Measurements from ENCODE around the gene TRIM4. TPM values are rescaled to one million over a fixed set of nuclear protein-coding genes. Genes with fewer than 3 reads are reported as not detected.

TRIM4 gene
- total RNA-seq, 1 donor from 2014 or later: 35.8 TPM

GRCh38 chr7:99910976-99911375 is 8.4 kb downstream of the TRIM4 start:
- Mint-ChIP-seq H3K4me3 (no peak overlapping the region), H3K36me3 (ENCODE audit: low read depth) (peaks cover 64% of the 10 kb centered on the region), H3K4me1 (peaks cover 28% of the 10 kb centered on the region), H3K27ac (no peak overlapping the region), H3K27me3 (no peaks in the 10 kb centered on the region), H3K9me3 (no peaks in the 10 kb centered on the region)
- intact Hi-C loops (cut with micrococcal nuclease): loop anchor here (10.0 kb wide), 4 partner anchors 356 to 544 kb away; partner anchors contain the start of genes FAM200A, MEPCE, ZCWPW1 and ZNF655
- ATAC-seq (ENCODE audit: low read depth) (no peak), DNase-seq (no peak)
- POLR2A ChIA-PET: no interaction called here
- no peak for TF ChIP-seq CTCF (IDR thresholded peaks at IDR 0.05)
- CTCF ChIA-PET: interaction anchor here (1.1 to 1.4 kb wide), 2 partner anchors 81 to 85 kb away, joined by 3 to 5 read pairs; no protein-coding TSS in a partner anchor

GRCh38 chr7:99901581-99901980 is 17.7 kb downstream of the TRIM4 start:
- H3K27me3 Mint-ChIP-seq: no peaks in the 10 kb centered on the region
- no peak for DNase-seq
- ATAC-seq (ENCODE audit: low read depth): no peak
- no peaks in the 10 kb centered on the region for H3K9me3 Mint-ChIP-seq
- H3K4me3 Mint-ChIP-seq: no peak overlapping the region
- intact Hi-C loops (cut with micrococcal nuclease): no loop called here
- ChIA-PET CTCF (no interaction called here), POLR2A (no interaction called here)
- H3K4me1 Mint-ChIP-seq: peaks cover 13% of the 10 kb centered on the region
- H3K27ac Mint-ChIP-seq: no peak overlapping the region
- TF ChIP-seq CTCF (IDR thresholded peaks at IDR 0.05): no peak
- H3K36me3 Mint-ChIP-seq (ENCODE audit: low read depth): peaks cover 75% of the 10 kb centered on the region

- no peak for TF ChIP-seq CTCF (IDR thresholded peaks at IDR 0.05)
- Mint-ChIP-seq H3K36me3 (ENCODE audit: low read depth) (peaks cover 62% of the 10 kb centered on the region), H3K9me3 (no peaks in the 10 kb centered on the region), H3K27me3 (no peaks in the 10 kb centered on the region), H3K4me1 (peaks cover 13% of the 10 kb centered on the region), H3K27ac (no peak overlapping the region), H3K4me3 (no peak overlapping the region)
- intact Hi-C loops (cut with micrococcal nuclease): no loop called here
- POLR2A ChIA-PET: no interaction called here
- CTCF ChIA-PET: no interaction called here
- no peak for DNase-seq
- no peak for ATAC-seq (ENCODE audit: low read depth)
Measured at GRCh38 chr7:99899830-99900519, 19.4 kb downstream of the TRIM4 start.

GRCh38 chr7:99898836-99899235 is 20.5 kb downstream of the TRIM4 start:
- ATAC-seq (ENCODE audit: low read depth) (no peak), DNase-seq (no peak)
- Mint-ChIP-seq H3K9me3 (no peaks in the 10 kb centered on the region), H3K27ac (no peak overlapping the region), H3K4me1 (peaks cover 13% of the 10 kb centered on the region), H3K4me3 (no peak overlapping the region), H3K36me3 (ENCODE audit: low read depth) (peaks cover 54% of the 10 kb centered on the region), H3K27me3 (no peaks in the 10 kb centered on the region)
- ChIA-PET CTCF (no interaction called here), POLR2A (no interaction called here)
- intact Hi-C loops (cut with micrococcal nuclease): no loop called here
- TF ChIP-seq CTCF (IDR thresholded peaks at IDR 0.05): no peak

- H3K27ac Mint-ChIP-seq: no peak overlapping the region
- TF ChIP-seq CTCF (IDR thresholded peaks at IDR 0.05): no peak
- H3K36me3 Mint-ChIP-seq (ENCODE audit: low read depth): peaks cover 45% of the 10 kb centered on the region
- no peaks in the 10 kb centered on the region for H3K27me3 Mint-ChIP-seq
- ChIA-PET CTCF (no interaction called here), POLR2A (no interaction called here)
- intact Hi-C loops (cut with micrococcal nuclease): no loop called here
- H3K4me1 Mint-ChIP-seq: peaks cover 13% of the 10 kb centered on the region
- no peaks in the 10 kb centered on the region for H3K9me3 Mint-ChIP-seq
- DNase-seq: no peak
- no peak overlapping the region for H3K4me3 Mint-ChIP-seq
- ATAC-seq (ENCODE audit: low read depth): no peak
Measured at GRCh38 chr7:99898023-99898357, 21.3 kb downstream of the TRIM4 start.

All from activated B cell treated with CpG ODN at 0.5 μM for 24 hours (primary cell).